Measurements from ENCODE around the gene SLC23A2.

DNA sequence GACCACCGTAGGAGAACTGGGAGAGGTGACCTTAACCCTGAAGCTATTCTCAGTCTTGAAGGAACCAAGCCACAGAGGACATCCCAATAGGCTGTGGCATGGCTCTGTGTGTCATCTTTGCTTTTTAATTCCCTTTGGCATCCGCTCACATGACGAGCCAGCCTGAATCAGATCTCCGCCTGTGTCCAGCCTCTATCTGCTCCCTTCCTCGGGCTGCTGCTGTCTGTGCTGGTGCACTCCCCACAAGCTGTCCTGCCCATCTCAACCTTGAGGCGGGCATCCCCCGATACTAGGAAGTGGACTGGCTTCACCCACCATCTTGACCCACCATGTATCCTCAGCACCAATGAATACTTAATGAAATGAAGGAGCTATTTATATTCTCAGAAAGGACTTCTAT lies 111.9 kb downstream of the SLC23A2 start:
- no peak for TF ChIP-seq EZH2 (IDR thresholded peaks at IDR 0.05; ENCODE audit: low read depth)
- TF ChIP-seq, protein P1, sequence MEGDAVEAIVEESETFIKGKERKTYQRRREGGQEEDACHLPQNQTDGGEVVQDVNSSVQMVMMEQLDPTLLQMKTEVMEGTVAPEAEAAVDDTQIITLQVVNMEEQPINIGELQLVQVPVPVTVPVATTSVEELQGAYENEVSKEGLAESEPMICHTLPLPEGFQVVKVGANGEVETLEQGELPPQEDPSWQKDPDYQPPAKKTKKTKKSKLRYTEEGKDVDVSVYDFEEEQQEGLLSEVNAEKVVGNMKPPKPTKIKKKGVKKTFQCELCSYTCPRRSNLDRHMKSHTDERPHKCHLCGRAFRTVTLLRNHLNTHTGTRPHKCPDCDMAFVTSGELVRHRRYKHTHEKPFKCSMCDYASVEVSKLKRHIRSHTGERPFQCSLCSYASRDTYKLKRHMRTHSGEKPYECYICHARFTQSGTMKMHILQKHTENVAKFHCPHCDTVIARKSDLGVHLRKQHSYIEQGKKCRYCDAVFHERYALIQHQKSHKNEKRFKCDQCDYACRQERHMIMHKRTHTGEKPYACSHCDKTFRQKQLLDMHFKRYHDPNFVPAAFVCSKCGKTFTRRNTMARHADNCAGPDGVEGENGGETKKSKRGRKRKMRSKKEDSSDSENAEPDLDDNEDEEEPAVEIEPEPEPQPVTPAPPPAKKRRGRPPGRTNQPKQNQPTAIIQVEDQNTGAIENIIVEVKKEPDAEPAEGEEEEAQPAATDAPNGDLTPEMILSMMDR (conservative IDR thresholded peaks at IDR 0.05) = no peak

Data from PC-9 (cell line).